Measurements from ENCODE around the gene KLB.

KLB gene

GRCh38 chr4:39466747-39467146 lies 60.0 kb downstream of the KLB start:
- DNase-seq = no peak

- no peak for DNase-seq
These were observed 60.7 kb downstream of the KLB start for GRCh38 chr4:39467464-39467863.

GRCh38 chr4:39469429-39470077 lies 62.8 kb downstream of the KLB start:
- no peak for DNase-seq

DNA sequence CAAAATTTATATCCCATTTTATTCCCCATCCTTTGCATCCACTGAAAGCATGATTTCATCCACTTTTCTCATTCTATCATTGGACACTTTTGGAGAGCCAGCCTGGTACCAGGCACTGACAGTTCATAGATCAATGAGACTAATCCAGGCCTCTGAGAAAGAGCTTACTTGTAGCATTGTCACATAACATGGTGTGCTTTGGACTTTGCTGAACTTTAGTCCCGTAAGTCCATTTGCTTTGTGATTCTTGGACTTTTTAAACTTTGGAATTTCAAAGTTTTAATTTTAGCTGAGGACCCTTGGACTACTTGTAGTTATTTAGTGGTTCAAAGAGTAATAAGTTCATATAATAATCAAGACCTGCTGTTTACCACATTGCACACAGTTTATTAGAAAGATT lies 63.7 kb downstream of the KLB start:
- DNase-seq = no peak

DNA sequence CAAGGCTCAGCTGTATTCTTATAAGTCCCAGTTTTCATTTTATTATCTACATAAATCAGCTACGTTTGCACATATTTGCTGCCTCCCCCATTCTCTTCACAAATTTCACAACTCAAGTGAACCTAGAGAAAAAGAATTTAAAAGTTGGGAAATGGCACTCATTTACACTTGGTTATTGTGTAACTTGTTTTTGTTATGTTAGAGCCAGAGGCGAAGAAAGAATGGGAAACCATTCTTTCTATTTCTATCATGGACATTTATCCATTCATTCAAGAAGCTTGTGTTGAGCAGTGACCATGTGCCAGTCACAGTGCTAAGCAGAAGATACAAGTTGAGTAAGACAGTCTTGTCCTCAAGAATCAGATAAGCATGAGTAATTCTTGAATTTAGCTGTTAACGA lies 65.7 kb downstream of the KLB start:
- no peak for DNase-seq

GRCh38 chr4:39476187-39476895 lies 69.6 kb downstream of the KLB start:
- DNase-seq = no peak

DNA sequence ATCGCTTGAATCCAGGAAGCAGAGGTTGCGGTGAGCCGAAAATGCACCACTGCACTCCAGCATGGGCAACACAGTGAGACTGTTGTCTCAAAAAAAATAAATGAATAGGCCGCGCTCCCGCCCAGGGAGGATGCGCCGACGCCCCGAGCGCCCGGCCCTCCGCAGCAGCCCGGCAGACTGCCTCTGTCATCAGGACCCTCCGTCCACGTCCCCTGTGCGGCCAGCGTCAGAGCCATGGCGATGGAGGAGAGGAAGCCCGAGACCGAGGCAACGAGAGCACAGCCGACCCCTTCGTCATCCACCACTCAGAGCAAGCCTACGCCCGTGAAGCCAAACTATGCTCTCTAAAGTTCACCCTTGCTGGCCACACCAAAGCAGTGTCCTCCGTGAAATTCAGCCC lies 73.5 kb downstream of the KLB start:
- DNase-seq = no peak

GRCh38 chr4:39480902-39481695 lies 74.4 kb downstream of the KLB start:
- no peak for DNase-seq

GRCh38 chr4:39484582-39485272 lies 78.0 kb downstream of the KLB start:
- DNase-seq = no peak

- no peak for DNase-seq
These were observed 79.6 kb downstream of the KLB start for GRCh38 chr4:39486221-39486804.

- no peak for DNase-seq
These were observed 83.6 kb downstream of the KLB start for GRCh38 chr4:39490322-39490721.

GRCh38 chr4:39494354-39494753 lies 87.6 kb downstream of the KLB start:
- DNase-seq = no peak

DNA sequence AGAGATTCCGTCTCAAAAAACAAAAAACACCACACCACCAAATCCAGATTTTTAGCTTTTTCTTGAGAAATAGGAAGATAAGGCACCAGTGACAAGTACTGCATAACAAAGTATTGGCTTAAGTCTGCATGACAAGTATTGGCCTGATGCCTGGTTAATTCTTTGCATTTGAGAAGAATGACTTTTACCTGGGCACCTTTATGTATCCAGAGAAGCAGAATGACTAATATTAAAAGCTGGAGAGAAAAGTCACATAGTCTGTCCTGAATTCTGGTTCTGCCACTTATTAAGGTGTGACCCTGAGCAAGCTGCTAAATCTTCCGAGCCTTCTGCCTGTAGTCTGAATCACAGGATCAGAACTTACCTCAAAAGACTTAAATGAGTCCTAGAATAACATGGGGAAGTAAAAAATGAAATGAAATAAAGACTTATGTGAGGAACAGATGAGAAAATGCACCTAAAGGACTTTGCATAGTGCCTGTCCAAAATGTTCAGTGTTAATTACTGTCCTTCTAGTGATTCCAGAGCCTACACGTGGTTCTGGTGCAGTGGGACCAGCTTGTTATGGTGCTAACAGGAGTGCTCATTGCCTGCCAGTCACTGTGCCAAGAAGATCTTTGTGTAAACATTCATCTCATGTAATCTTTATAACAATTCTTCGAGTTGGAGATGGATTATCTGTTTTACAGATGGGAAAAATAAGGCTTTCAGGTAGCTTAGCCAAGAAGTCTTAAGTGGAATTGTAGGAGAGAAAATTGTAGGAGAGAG lies 88.9 kb downstream of the KLB start:
- DNase-seq = no peak

DNA sequence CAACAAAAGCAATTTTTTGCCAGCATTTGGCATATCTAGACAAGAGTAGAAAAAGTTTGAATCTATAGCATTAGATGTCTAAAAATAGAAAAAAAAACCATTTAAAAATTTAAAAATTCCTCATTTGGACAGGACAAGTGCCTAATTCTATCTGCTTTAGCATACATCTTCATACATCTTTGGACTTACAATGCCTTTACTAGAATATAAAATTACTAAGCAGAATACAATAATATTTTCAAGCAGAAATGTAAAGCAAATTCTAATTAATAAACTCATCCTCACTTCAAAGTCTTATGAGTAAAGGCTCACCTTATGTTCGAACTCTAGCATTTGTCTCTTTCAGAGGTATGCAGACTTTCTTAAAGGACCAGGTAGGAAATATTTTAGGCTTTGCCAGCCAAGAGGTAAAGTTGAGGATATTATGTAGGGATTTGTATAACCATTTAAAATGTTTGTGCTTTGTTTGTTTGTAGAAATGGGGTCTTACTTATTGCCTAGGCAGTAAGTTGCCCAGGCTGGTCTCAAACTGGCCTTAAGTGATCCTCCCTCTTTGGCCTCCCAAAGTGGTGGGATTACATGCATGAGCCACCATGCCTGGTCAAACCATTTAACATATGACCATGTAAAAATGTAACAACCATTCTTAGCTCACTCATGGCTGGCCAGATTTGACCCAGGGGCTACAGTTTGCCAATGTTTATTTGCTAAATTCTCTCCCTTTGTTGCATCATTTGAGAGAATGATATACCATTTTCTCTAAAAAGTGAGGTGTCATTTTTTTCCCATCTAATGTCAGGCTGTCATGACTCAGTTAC lies 91.4 kb downstream of the KLB start:
- DNase-seq = no peak

- no peak for DNase-seq
These were observed 91.9 kb downstream of the KLB start for GRCh38 chr4:39498727-39499020.
